ENCODE data around the gene CRTC2.

GRCh38 chr1:153987621-153988020 is 29.2 kb upstream of the CRTC2 start:
- TF ChIP-seq CTCF (IDR thresholded peaks at IDR 0.05) (no peak), POLR2A (IDR thresholded peaks at IDR 0.05) (no peak)

Data from adrenal gland (tissue), 5 donors.